ENCODE results near the gene IGF1R.

Gene IGF1R

DNA sequence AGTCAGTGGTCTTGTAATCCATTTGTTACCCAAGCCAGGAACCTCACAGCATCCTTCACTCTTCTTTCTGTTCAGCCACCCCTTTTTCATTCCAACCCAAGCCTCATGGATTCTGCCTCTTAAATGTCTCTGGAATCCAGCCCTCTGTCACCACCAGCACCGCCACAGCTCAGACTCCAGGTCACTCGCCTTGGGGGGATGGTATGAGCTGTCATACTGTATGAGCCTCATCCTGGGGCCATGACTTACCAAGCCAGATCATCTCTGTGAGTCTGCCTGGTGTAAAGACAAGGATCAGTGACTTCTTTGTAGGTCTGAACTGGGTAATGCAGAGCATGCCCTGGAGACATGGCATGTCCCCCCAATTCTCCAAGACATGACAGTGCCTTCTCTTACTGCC lies 279.7 kb downstream of the IGF1R start:
- peaks cover 77% of the 10 kb centered on the region for H3K36me3 ChIP-seq (ENCODE audit: insufficient read depth, low read length)
- H3K27ac ChIP-seq (ENCODE audit: low read length), result no peak overlapping the region
- no peaks in the 10 kb centered on the region for H3K4me1 ChIP-seq (ENCODE audit: insufficient read depth, low read length)
- no peak overlapping the region for H3K9ac ChIP-seq (ENCODE audit: low read depth, low read length)
- H3K4me2 ChIP-seq (ENCODE audit: insufficient read depth, low read length), result no peak overlapping the region
- DNase-seq, result no peak
- no peak for ATAC-seq (ENCODE audit: insufficient read depth, low read depth)
- H3K9me3 ChIP-seq (ENCODE audit: insufficient read depth, low read length, severe bottlenecking), result no peaks in the 10 kb centered on the region
- no peak overlapping the region for H3K4me3 ChIP-seq (ENCODE audit: low read depth in 1 of 2, low read length in 2 of 2)
- H2AFZ ChIP-seq (ENCODE audit: low read depth, low read length), result no peak overlapping the region
- H3K79me2 ChIP-seq (ENCODE audit: insufficient read depth, low read length), result no peaks in the 10 kb centered on the region
- H4K20me1 ChIP-seq (ENCODE audit: insufficient read depth, low read length), result no peaks in the 10 kb centered on the region
- no peaks in the 10 kb centered on the region for H3K27me3 ChIP-seq (ENCODE audit: insufficient read depth, low read length, poor library complexity)
- TF ChIP-seq, protein P1, sequence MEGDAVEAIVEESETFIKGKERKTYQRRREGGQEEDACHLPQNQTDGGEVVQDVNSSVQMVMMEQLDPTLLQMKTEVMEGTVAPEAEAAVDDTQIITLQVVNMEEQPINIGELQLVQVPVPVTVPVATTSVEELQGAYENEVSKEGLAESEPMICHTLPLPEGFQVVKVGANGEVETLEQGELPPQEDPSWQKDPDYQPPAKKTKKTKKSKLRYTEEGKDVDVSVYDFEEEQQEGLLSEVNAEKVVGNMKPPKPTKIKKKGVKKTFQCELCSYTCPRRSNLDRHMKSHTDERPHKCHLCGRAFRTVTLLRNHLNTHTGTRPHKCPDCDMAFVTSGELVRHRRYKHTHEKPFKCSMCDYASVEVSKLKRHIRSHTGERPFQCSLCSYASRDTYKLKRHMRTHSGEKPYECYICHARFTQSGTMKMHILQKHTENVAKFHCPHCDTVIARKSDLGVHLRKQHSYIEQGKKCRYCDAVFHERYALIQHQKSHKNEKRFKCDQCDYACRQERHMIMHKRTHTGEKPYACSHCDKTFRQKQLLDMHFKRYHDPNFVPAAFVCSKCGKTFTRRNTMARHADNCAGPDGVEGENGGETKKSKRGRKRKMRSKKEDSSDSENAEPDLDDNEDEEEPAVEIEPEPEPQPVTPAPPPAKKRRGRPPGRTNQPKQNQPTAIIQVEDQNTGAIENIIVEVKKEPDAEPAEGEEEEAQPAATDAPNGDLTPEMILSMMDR (IDR thresholded peaks at IDR 0.05; ENCODE audit: borderline replicate concordance, extremely low read depth, low read length, poor library complexity, severe bottlenecking), result no peak
- no peak for TF ChIP-seq EZH2 (IDR thresholded peaks at IDR 0.05; ENCODE audit: borderline replicate concordance, low read depth, low read length, severe bottlenecking)

DNA sequence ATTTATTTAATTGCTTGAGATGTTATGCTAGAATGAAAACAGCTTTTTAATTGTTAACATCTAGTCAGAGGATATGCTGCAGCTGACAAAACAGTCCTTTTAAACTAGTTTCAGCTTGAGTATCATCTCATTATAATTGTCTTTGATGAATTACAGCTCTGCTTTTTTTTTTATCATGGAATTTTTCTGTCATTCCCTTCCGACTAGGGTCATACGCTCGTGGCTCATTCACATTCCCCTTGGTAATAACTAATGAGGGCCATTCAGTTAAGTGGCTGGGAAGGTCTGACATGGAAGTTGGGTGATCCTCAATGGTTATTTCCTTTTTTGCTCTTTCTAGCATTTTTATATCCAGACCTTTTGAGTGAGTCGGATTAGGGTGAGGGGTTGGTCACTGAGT lies 282.2 kb downstream of the IGF1R start:
- Histone ChIP-seq H3K4me1 (ENCODE audit: insufficient read depth, low read length) (no peaks in the 10 kb centered on the region), H3K27ac (ENCODE audit: low read length) (no peak overlapping the region), H3K4me3 (ENCODE audit: low read depth in 1 of 2, low read length in 2 of 2) (no peak overlapping the region), H4K20me1 (ENCODE audit: insufficient read depth, low read length) (no peaks in the 10 kb centered on the region), H3K79me2 (ENCODE audit: insufficient read depth, low read length) (no peaks in the 10 kb centered on the region), H2AFZ (ENCODE audit: low read depth, low read length) (no peak overlapping the region), H3K9ac (ENCODE audit: low read depth, low read length) (no peak overlapping the region), H3K9me3 (ENCODE audit: insufficient read depth, low read length, severe bottlenecking) (no peaks in the 10 kb centered on the region), H3K4me2 (ENCODE audit: insufficient read depth, low read length) (no peak overlapping the region), H3K36me3 (ENCODE audit: insufficient read depth, low read length) (peaks cover 73% of the 10 kb centered on the region), H3K27me3 (ENCODE audit: insufficient read depth, low read length, poor library complexity) (no peaks in the 10 kb centered on the region)
- DNase-seq, result no peak
- ATAC-seq (ENCODE audit: insufficient read depth, low read depth), result no peak
- TF ChIP-seq, protein P1 (IDR thresholded peaks at IDR 0.05; ENCODE audit: borderline replicate concordance, extremely low read depth, low read length, poor library complexity, severe bottlenecking), result no peak
- no peak for TF ChIP-seq EZH2 (IDR thresholded peaks at IDR 0.05; ENCODE audit: borderline replicate concordance, low read depth, low read length, severe bottlenecking)

DNA sequence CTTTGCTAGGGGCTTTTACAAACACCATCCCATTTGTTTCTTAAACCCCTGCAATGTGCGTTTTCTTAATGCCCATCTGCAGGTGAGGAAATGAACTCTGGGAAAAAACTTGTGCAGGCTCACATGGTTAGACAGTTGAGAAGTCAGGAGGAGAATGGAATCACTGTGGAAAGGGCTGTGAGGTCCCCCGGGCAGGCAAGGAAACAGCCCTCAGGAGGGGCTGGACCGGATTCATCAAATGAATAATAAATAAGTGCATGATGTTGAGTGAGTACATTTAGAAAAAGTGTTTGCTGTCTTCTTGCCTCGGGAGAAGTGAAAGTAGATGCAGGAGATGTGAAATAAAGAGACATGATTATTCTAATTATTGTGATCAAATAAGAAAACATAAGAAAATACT lies 282.7 kb downstream of the IGF1R start:
- Histone ChIP-seq H3K36me3 (ENCODE audit: insufficient read depth, low read length) (peaks cover 73% of the 10 kb centered on the region), H3K27ac (ENCODE audit: low read length) (no peak overlapping the region)

More for the DNA sequence above, 282.7 kb downstream of the IGF1R start:
- TF ChIP-seq, protein P1 (IDR thresholded peaks at IDR 0.05; ENCODE audit: borderline replicate concordance, extremely low read depth, low read length, poor library complexity, severe bottlenecking), result no peak
- TF ChIP-seq EZH2 (IDR thresholded peaks at IDR 0.05; ENCODE audit: borderline replicate concordance, low read depth, low read length, severe bottlenecking), result no peak
- H3K79me2 ChIP-seq (ENCODE audit: insufficient read depth, low read length), result no peaks in the 10 kb centered on the region
- H3K9me3 ChIP-seq (ENCODE audit: insufficient read depth, low read length, severe bottlenecking), result no peaks in the 10 kb centered on the region
- no peaks in the 10 kb centered on the region for H4K20me1 ChIP-seq (ENCODE audit: insufficient read depth, low read length)
- DNase-seq (no peak), ATAC-seq (ENCODE audit: insufficient read depth, low read depth) (no peak)
- H3K27me3 ChIP-seq (ENCODE audit: insufficient read depth, low read length, poor library complexity), result no peaks in the 10 kb centered on the region
- no peak overlapping the region for H2AFZ ChIP-seq (ENCODE audit: low read depth, low read length)
- no peaks in the 10 kb centered on the region for H3K4me1 ChIP-seq (ENCODE audit: insufficient read depth, low read length)
- H3K9ac ChIP-seq (ENCODE audit: low read depth, low read length), result no peak overlapping the region
- no peak overlapping the region for H3K4me3 ChIP-seq (ENCODE audit: low read depth in 1 of 2, low read length in 2 of 2)
- no peak overlapping the region for H3K4me2 ChIP-seq (ENCODE audit: insufficient read depth, low read length)

All from DND-41 (cell line).